HG02885 (cell line): ENCODE data around the gene STK11IP.

Experiments
- ATAC-seq: cut with Tn5 transposase; IDR thresholded peaks from one replicate; pipeline ENCODE4 v1.9.1; 2021; ENCODE audit warnings: mild to moderate bottlenecking; ENCODE audit not compliant: unreplicated experiment, poor library complexity

The STK11IP gene

DNA sequence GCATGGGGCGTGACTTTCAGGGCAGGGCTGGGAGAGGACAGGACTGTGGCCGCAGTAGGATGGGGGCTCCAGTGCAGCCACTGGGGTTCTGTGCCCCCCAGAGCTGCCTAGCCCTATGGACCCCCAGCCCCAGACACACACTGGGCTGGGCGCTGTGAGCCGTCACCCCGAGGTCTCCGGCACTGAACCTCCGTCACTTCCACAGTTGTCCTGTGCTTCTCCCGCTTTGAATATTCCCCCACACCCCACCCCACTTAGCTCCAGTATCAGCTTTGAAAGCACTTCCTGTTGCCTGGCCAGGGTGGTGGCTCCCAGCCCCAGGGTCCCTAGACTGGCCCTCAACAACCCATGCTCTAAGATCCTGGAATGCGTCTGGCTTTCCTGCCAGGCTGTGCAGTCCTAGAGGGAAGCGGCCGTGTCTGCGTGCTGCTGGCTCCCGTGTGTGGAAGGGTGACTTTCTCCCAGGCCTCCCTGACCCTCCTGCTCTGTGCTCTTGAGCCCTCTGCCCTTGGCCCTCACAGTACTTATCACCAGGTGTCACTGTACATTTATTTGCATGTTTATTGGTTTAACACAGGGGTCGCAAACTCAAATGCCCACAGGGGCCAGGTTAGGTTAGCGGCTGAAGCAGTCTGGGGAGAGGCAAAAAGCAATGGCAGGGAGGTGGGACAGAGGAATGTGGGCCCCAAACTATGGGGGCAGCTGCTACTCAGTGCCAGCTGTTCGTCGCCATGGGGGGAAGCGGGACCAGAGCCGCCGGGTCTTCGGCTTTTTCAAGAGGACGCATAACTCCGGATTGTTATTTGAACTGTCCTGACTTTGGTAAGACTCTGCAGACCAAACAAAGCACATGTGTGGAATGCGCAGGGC is 36.2 kb upstream of the STK11IP start:
- ATAC-seq, result no peak

DNA sequence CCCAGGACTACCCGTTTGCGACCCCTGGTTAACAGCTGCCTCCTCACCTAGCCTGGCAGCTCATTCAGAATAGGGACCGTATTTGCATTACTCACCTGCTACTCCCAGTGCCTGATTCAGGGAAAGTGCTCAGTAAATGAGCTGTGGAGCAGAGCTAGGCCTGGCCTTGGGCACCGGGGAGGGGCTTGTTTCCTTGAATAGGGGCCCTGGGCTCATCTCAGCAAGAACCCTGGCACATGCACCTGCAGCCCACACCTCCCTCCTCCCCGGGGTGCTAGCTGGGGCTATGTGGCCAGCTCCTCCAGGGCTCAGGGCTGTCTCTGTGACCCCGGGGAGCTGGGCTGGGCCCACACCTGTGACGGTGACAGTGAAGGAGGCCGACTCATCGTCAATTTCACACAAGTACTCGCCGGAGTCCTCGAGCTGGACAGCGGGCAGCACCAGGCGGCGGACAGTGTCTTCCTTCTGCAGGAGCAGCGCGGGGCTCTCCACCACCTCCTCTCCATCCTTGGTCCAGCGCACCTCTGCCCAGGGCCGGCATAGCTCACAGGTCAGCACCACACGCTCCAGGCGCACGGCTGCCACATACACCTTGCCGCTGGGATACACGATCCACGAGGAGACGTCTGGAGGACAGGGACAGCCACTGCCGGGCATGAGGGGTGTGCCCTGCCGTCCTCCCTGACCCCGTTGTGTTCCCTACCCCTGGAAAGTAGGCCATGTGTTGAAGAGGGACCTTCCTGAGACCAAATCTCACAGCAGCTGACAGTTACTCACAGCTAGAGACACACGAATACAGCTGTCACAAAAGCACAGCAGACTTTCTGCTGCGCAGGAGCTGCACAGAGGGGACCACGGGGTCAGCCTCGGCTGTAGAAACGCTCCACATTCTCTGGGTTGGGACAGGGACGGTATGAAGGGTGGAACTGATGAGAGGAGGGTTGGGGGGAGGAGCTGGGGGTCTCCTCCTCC is 35.3 kb upstream of the STK11IP start:
- ATAC-seq, result no peak

DNA sequence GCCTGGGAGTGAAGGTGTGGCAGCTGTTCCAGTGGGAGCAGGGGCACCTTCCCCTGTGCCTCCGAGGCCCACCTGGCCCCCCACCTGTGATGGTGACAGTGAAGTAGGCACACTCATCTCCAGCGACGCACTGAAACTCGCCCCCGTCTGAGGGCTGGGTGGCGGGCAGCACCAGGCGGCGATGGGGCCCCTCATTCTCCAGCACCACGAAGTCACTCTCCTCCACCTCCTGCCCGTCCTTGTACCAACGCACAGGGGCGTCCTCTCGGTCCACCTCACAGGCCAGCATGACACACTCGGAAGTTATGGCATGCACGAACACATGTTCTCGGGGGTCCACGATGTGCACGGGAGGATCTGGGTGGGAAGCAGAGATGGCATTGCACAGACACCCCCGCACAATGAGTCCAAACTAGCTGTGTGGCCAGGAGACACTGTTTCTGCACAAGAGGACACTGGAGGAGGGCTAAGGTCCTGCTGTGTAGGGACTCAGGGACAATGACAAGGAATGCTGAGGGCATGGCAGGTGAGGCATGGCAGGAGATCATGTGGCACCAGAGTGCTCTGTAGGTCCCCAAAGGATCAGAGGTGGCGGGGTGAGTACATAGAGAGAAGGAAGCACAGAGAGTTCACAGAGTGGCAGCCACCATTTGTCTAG is 34.3 kb upstream of the STK11IP start:
- no peak for ATAC-seq

- no peak for ATAC-seq
These were observed 32.3 kb upstream of the STK11IP start for GRCh38 chr2:219565130-219566080.

- ATAC-seq, result no peak
These were observed 31.0 kb upstream of the STK11IP start for GRCh38 chr2:219566640-219567039.

DNA sequence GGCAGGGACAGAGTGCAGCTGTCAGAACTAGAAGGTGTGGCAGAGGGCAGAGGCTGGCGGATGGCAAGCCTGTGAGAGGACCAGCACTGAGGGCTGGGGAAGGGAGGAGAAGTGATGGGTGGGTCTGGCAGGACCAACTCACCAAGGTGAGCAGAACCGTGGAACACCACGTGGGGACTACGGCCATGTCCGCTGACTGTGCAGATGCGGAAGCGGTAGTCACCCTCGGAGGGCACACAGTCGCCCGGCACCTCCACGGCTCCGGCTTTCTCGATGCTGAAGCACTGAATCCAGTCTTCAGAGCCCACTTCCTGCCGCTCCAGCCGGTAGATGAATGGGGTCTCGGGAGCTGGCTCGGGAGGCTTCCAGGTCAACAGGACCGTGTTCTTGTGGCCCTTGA is 30.5 kb upstream of the STK11IP start:
- ATAC-seq, result no peak

- no peak for ATAC-seq
These were observed 29.8 kb upstream of the STK11IP start for GRCh38 chr2:219567791-219568361.

- no peak for ATAC-seq
These were observed 28.6 kb upstream of the STK11IP start for GRCh38 chr2:219569041-219569440.

DNA sequence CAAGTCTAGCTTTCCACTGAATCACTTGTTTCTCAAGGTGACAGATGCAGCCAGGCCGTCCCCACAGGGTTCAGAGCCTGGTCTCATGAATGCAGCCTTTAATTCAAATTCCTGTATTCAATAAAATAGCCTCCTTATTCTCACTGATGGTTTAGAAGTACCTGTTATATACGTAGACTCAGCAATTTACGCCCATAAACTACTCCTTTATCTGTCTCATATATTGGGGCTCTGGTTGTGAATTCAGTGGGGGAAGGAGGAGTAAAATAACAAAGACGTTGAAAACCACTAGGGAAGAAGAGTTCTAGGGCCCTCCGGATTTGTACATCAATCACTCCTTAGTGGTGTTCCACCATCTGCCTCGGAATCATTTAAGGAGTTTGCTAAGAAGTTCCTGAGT is 28.0 kb upstream of the STK11IP start:
- ATAC-seq, result no peak

GRCh38 chr2:219570194-219570923 is 27.3 kb upstream of the STK11IP start:
- ATAC-seq, result no peak

- ATAC-seq, result no peak
These were observed 26.7 kb upstream of the STK11IP start for GRCh38 chr2:219570924-219571310.

- ATAC-seq, result no peak
These were observed 26.1 kb upstream of the STK11IP start, which contains the start of gene OBSL1 for GRCh38 chr2:219571311-219572236. OBSL1 (minus strand) TSS chr2:219571539; CDS start chr2:219571232, 307 bp downstream.

DNA sequence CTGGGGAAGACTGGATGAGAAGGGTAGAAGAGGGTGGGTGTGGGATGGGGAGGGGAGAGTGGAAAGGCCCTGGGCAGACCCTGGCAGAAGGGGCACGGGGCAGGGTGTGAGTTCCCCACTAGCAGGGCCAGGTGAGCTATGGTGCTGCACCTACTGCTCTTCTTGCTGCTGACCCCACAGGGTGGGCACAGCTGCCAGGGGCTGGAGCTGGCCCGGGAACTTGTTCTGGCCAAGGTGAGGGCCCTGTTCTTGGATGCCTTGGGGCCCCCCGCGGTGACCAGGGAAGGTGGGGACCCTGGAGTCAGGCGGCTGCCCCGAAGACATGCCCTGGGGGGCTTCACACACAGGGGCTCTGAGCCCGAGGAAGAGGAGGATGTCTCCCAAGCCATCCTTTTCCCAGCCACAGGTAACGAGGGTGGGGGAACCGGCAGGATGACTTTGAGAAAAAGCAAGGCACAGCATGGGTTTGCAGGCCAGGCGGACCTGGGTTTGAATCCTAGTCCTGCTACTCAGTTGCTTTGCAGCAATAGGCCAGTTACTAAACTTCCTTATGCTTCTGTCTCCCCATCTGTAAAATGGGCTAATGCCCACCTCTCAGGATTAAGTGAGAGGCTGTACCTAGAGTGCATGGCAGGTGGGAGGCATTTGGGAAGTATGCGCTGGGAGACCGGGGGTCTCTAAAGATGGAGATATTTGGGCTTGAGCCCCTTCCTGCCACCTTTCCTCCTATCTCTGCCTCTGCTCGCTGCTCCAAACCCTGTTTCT is 25.2 kb upstream of the STK11IP start, which contains the start of gene INHA:
Gene INHA (plus strand): TSS at position 74 of the 765 bp plus-strand sequence. CDS start 65 bp downstream, at position 139.
- no peak for ATAC-seq

DNA sequence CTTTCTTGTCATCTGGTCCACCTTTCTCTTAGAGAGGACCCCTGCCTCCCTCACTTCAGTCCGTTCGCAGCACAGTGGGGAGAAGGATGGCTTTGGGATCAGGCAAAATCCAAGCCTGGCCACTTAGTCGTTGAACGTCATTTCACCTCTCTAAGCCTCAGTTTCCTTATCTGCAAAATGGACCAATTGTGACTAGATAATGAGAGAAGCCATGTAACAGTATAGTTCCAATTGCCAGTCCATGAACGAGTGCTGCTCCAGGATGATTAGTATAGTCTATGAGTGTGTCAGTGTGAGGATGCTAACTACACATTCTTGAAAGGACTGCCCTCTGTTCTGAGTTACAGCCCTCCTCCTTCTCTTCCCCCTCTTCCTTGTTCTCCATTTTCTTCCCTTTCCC is 24.5 kb upstream of the STK11IP start:
- no peak for ATAC-seq

GRCh38 chr2:219574484-219575311 is 23.0 kb upstream of the STK11IP start:
- no peak for ATAC-seq
